Esophagus mucosa (tissue), 1 donor: ENCODE results near the gene ASIC1. TPM values are rescaled to one million over a fixed set of nuclear protein-coding genes. Genes with fewer than 3 reads are reported as not detected.

Source experiments
- ATAC-seq: fragments of 200-7000 bp; cut with Tn5 transposase; one replicate; pipeline ENCODE4 v1.9.1; 2020
- total RNA-seq: library from RNA; stranded (reverse); gene quantifications from one replicate; pipeline ENCODE4 v1.2.4, GENCODE V29; 2023
- donor health status: DM: yes; HTN: yes; CAD: no.

ASIC1 gene
- total RNA-seq, 1 donor from 2014 or later = 2.1 TPM

DNA sequence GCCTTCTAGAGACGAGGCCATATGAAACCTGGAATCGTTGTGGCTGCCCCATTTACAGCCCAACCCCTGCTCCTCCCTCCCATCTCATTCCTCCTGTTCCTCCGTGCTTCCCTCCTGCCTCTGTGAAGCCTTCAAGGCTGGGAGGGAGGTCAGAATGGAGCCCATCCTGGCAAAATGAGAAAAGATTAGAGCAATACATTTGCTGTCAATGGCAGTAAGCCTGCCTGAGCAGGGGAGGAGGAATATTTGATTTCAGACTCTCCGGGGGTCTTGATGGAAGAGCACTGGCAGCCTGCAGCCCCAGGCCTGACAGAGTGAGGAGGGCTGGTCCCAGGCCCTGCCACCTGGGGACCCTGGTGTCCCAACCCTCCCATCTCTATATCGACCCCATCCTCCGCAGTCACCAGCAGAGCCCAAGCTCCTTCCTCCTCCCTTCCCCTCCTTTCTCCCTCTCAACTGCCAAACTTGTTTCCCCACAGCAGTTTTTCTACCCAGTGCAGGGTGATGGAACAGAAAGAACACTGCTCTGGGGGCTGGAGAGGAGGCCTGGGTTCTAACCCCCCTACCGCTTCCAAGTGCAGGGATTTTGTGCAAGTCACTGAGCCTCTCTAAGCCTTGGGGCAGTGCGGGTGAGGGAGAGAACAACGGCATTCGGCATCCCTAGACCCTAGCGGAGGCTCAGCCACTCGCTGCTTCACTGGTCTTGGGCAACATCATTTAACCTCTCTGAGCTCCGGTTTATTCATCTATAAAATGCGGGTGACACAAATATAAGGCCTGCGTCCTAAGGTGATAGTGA is 16.1 kb upstream of the ASIC1 start:
- ATAC-seq = no peak

GRCh38 chr12:50041962-50042361 is 15.4 kb upstream of the ASIC1 start:
- no peak for ATAC-seq

DNA sequence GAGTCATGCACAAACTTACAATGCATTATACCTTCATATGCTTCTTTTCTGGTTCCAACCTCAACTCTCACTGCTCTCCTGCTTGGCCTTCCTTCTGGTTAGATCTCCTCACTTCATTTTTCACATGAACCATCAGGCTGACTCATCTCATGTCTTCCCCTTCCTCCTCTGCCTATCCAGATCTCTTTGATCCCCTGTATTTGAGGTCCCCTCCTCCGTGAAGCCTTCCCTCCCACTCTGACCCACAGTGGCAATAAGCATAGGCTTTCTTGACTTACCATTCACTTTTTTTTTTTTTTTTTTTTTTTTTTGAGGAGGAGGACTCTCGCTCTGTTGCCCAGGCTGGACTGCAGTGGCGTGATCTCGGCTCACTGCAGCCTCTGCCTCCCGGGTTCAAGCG is 14.7 kb upstream of the ASIC1 start:
- no peak for ATAC-seq

GRCh38 chr12:50043308-50043707 is 14.1 kb upstream of the ASIC1 start:
- ATAC-seq = no peak

- no peak for ATAC-seq
These were observed 13.5 kb upstream of the ASIC1 start for GRCh38 chr12:50043854-50044253.

DNA sequence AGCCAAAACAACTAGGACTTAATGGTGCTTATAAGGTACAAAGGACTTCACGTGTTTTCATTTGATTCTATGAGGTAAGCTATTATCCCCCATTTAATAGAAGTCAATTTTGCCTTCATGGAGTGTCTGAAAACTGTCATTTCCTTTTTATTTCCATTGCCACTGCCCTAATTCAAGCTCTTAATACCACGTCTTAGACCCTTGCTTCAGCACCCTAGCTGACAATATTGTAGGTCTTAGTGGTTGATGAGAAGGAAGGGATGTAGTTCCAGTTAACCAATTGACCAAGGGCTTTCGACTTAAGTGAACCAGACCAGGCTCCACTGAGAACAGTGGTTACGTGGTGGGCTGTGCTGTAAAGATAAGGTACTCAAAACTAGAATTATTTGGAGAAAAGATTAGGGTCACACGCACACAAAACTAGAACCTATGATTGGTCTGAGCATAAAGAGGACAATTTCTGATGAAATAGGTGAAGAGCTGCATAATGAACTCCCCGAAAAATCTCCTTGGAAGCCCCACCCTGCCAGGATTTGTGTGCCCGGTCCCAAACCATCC is 9.6 kb upstream of the ASIC1 start:
- no peak for ATAC-seq

- no peak for ATAC-seq
These were observed 7.9 kb upstream of the ASIC1 start for GRCh38 chr12:50049254-50050118.

DNA sequence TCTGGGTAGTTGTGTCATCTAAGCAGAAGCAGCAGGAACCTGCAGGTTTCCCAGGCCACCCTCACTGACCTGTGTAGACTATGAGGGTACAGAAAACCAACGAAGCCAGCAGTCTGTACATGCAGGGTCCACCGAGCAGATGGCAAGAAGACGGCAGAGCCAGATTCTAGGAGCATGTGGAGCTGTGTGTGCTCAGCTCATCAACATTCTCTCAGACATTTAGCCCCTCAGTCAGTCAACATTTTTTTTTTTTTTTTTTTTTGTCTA is 7.3 kb upstream of the ASIC1 start:
- ATAC-seq = peak; percentile 12

DNA sequence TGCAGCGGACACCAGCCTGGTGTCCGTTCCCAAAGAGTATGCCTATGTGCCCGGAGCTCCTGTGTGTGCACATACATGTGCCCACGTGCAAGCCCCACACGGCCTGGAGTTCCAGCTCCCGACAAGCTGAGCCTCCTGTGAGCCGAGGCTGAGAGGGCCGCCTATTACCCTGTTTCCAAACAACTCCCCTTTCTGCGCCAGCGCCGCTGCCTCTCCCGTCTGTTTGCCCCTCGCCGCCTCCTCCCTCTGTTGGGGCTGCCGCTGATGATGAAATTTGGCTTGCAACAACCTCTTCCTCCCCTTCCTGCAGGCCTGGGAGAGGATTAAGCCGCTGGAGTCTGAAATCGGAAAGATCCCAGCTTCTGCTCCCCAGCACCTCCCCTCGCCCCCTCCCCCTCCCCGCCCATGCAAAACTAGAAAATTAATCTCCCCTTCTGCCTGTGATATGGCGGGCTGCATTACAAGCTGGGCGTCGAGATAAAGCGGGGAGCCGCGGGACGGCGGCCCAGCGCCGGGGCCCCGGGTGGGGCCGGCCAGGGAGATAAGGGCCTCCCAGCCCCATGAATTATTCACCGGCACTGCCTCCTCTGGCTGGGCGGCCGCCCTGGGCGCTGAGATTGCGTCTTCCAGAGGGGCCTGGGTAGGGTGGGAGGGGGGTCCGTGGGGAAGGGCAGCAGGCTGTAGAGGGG is 6.8 kb upstream of the ASIC1 start:
- ATAC-seq = peak; percentile 20

- peak; percentile 16 for ATAC-seq
These were observed 6.1 kb upstream of the ASIC1 start for GRCh38 chr12:50051101-50051806.

DNA sequence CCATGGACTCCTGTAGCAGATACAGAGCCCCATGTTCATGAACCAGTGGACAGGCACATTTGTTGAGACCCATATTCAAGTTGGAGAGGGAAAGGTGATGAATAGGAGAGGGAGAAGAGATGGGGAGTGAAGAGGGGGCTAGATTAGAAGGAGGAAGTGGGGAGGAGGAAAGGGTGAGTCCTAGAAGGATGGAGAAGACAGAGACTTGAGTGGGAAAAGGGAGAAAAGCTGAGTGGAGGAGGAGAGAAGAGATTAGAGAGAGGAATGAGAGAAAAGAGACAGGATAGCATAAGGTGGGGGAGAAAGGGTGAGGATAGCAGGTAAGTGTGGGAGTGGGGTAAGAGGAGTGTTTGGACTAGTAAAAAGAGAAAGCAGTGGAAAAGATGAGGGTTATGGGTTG is 4.9 kb upstream of the ASIC1 start:
- no peak for ATAC-seq

- no peak for ATAC-seq
These were observed 4.4 kb upstream of the ASIC1 start for GRCh38 chr12:50052964-50053363.

DNA sequence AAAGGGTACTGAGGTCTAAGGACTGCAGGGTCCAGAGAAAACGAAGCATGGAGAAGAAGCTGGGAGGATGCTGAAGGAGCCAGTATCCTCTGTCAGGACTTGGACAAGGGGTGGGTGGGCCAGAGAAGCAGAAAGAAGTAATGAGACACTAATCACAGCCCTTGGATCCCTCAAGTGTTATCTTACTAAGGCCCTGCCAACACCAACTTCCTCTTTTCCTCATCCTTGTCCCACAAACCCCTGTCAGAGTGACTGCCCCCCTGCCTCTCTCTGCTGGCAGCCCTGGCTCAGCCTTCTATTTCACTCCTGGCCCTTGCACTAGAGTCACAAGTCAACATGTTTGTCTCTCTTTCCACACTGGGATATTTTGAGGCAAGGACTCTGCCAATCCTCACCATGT is 3.8 kb upstream of the ASIC1 start:
- ATAC-seq = no peak

- ATAC-seq = peak; percentile 65
These were observed 1.4 kb upstream of the ASIC1 start for GRCh38 chr12:50055831-50056638.

DNA sequence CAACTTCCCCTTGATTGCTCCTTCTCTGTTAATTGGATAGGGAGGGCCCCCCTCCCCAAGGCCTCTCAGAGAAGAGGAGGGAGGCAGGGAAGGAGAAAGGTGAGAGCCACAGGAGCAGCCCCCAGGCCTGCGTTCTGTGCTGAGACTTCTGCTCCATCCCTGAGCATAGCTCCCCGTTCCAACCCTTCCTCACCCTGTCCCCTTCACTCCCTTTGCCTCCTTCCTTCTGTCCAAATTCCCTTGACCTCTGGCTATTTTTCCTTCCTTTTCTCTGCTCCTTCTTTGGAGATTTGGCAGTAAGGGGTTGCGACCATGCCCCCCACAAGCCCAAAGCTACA is 788 bp upstream of the ASIC1 start:
- ATAC-seq = no peak

DNA sequence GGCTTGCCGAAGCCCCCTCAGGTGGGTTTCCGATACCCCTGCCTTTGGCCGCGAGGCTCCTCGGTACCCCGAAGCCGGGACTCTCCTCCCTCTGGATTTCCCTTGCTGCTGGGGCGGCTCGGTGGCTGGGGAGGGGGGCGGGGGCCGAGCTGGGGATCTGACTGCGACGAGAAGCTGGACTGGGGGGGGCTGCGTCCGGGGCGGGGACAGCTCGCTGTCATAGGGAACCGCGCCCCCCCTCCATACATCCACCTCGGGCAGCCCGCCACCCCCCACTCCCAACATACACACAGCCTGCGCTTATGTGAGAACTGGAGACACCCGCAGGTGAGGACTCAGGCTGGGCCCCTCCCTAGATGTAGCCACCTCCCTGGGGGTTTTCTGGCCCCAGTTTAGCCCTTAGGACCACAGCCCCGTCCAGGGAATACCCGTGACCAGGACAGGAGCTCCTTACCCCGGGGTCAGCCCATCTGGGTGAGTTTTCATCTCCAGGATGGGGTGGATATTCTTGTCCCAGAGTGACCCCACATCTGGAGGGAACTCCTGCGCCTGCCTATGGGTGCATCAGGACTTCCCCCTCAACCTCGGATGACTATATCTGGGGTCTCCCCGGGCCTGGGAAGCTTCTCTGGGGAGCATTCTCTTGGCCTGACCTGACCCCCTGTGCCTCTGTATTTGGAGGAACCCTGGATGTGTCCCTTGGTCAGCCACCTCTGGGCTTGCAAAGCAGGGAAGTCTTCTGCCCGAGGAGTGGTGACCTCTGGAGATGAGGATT is 687 bp downstream of the ASIC1 start:
- no peak for ATAC-seq

GRCh38 chr12:50058743-50059312 is 1.4 kb downstream of the ASIC1 start:
- no peak for ATAC-seq

- ATAC-seq = no peak
These were observed 2.2 kb downstream of the ASIC1 start for GRCh38 chr12:50059440-50060119.

DNA sequence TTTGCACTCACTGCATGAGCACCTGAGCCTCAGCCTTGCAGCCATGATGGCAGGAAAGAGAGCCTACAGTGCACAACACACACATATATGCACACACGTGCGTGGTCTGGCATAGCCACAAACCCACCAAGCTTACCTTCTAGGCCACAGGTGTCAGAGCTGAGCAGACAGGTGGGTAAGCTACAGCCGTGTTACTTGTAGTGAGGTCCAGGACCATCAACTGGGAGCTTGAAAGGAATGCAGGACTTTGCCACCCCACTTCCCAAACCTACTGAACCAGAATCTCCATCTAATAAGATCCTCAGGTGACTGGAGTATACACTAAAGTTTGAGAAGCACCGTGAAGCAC is 2.7 kb downstream of the ASIC1 start:
- ATAC-seq = no peak

- ATAC-seq = no peak
These were observed 3.8 kb downstream of the ASIC1 start for GRCh38 chr12:50061171-50061570.
